Measurements from ENCODE around the gene OR2M3. TPM values are rescaled to one million over a fixed set of nuclear protein-coding genes. Genes with fewer than 3 reads are reported as not detected.

The OR2M3 gene, protein sequence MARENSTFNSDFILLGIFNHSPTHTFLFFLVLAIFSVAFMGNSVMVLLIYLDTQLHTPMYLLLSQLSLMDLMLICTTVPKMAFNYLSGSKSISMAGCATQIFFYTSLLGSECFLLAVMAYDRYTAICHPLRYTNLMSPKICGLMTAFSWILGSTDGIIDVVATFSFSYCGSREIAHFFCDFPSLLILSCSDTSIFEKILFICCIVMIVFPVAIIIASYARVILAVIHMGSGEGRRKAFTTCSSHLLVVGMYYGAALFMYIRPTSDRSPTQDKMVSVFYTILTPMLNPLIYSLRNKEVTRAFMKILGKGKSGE
- not detected in 2 replicates for total RNA-seq

DNA sequence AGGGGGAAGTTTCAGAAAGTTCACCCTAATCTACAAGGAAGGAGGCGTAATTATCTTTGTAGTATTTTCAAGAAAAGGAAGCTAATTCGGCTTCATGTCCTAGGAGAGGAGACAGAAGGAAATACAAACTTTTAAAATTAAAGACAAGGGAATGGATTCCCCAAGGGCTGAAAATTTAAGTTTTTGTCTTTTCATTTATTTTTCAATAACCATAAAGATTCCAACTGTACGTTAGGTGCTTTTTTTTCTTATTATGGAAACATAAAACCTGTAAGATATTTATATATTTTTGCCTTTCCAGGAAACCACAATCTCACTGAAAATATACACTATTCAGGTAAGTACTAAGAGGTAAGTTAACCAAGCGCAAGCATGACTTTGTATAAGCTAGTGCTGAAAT is at the start of gene OR2M3:
TSS of gene OR2M3 (plus strand) at position 301 of the 400 bp plus-strand sequence. CDS start 5,803 bp downstream, outside the sequence.
- no peaks in the 10 kb centered on the region for H3K27me3 Mint-ChIP-seq (ENCODE audit: insufficient read depth)
- no peak for DNase-seq (ENCODE audit: low spot score)
- no peaks in the 10 kb centered on the region for H3K4me1 Mint-ChIP-seq (ENCODE audit: low read depth)
- no peak within 1 kb of the TSS for H3K4me3 Mint-ChIP-seq
- no peaks in the 10 kb centered on the region for H3K36me3 Mint-ChIP-seq (ENCODE audit: low read depth)
- peaks cover 7% of the 10 kb centered on the region for H3K9me3 Mint-ChIP-seq
- no peak within 1 kb of the TSS for H3K27ac Mint-ChIP-seq
- intact Hi-C loops (cut with micrococcal nuclease), result no loop called here

DNA sequence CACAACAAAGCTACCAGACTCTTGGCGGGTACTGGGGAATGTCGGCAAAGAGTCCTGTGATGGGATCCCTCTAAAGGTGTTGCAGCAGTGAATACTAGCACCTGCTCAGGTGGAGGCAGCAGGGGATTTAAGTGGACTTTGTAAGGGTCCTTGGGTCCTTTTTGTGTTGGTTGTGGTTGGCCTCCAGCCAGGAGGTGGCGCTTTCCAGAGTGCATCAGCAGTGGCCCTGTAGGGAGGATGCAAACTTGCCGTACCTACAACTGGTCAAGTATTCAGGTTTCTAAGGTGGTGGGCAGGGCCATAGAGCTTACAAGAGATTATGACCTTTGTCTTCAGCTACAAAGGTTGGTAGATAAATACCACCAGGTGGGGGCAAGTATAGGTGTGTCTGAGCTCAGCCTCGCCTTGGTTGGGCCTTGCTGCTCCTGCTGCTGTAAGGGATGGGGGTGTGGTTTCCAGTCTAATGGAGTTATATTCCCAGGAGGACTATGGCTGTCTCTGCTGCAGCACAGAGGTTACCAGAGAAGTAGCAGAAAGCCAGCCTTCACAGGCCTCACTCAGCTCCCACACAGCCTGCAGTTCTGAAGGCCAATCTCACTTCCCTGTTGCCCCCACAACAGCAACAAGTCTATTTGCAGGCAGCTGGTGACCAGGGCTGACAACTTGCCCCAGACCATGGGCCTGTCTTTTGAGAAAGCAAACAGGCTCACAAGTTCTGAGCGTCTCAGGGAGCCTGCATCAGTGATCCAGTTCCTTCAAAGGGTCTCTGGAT is 44.8 kb upstream of the OR2M3 start:
- H3K27ac Mint-ChIP-seq, result no peak overlapping the region
- H3K4me3 Mint-ChIP-seq, result no peak overlapping the region
- intact Hi-C loops (cut with micrococcal nuclease), result no loop called here
- no peaks in the 10 kb centered on the region for H3K36me3 Mint-ChIP-seq (ENCODE audit: low read depth)
- no peak for DNase-seq (ENCODE audit: low spot score)
- H3K9me3 Mint-ChIP-seq, result peaks cover 11% of the 10 kb centered on the region
- H3K27me3 Mint-ChIP-seq (ENCODE audit: insufficient read depth), result no peaks in the 10 kb centered on the region
- H3K4me1 Mint-ChIP-seq (ENCODE audit: low read depth), result no peaks in the 10 kb centered on the region

DNA sequence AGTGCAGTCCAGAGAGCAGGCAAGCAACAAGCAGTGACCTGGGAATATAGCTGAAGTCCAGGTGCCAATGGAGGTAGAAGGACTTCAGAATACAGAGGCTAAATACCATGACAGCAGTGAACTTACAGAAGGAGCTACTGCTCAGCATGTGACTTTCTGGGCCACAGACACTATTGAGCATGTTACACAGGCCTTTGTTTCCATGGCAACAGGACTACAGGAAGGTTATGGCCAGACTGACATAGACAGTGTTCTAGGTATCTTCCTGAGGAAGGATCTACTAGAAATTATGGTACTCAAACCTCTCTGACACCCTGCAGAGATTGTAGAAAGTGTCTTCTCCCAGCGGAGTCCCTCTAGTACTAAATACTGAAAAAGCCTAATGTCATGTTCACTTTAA is 41.1 kb upstream of the OR2M3 start:
- intact Hi-C loops (cut with micrococcal nuclease), result no loop called here
- Mint-ChIP-seq H3K4me1 (ENCODE audit: low read depth) (no peaks in the 10 kb centered on the region), H3K27ac (no peak overlapping the region), H3K36me3 (ENCODE audit: low read depth) (no peaks in the 10 kb centered on the region), H3K27me3 (ENCODE audit: insufficient read depth) (no peaks in the 10 kb centered on the region), H3K4me3 (no peak overlapping the region), H3K9me3 (no peaks in the 10 kb centered on the region)
- no peak for DNase-seq (ENCODE audit: low spot score)

DNA sequence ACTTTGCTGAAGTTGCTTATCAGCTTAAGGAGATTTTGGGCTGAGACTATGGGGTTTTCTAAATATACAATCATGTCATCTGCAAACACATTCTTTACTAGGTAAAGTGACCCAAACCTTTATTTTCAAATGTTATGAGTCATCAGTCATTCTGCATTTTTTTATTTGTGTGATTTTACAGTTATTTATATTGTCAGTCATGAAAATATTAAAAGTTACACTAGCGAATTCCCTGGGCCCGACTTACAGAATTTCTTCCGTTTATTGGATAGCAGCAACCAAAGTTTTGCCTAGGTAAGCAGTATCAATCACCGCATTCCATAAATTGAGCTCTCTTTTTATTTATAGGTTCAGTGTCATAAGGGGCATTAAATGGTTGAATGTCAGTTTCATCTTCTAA is 38.3 kb upstream of the OR2M3 start:
- intact Hi-C loops (cut with micrococcal nuclease), result no loop called here
- Mint-ChIP-seq H3K4me1 (ENCODE audit: low read depth) (no peaks in the 10 kb centered on the region), H3K27me3 (ENCODE audit: insufficient read depth) (no peaks in the 10 kb centered on the region), H3K27ac (no peak overlapping the region), H3K9me3 (no peaks in the 10 kb centered on the region), H3K4me3 (no peak overlapping the region), H3K36me3 (ENCODE audit: low read depth) (no peaks in the 10 kb centered on the region)
- no peak for DNase-seq (ENCODE audit: low spot score)

DNA sequence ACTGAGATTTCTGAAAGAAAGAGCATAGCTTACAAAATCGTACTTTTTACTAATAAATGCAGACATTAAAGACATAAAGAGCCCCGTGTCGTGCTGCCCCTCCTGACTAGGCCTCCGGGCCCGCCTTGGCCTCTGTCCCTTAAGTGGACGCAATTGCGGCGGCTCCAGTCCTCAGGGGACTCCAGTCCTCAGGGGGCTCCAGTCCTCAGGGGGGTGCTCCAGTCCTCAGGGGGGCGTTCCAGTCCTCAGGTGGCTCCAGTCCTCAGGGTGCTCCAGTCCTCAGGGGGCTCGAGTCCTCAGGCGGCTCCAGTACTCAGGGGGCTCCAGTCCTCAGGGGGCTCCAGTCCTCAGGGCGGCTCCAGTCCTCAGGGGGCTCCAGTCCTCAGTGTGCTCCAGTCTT is 33.0 kb upstream of the OR2M3 start:
- Mint-ChIP-seq H3K36me3 (ENCODE audit: low read depth) (no peaks in the 10 kb centered on the region), H3K4me3 (no peak overlapping the region), H3K9me3 (no peaks in the 10 kb centered on the region)

DNA sequence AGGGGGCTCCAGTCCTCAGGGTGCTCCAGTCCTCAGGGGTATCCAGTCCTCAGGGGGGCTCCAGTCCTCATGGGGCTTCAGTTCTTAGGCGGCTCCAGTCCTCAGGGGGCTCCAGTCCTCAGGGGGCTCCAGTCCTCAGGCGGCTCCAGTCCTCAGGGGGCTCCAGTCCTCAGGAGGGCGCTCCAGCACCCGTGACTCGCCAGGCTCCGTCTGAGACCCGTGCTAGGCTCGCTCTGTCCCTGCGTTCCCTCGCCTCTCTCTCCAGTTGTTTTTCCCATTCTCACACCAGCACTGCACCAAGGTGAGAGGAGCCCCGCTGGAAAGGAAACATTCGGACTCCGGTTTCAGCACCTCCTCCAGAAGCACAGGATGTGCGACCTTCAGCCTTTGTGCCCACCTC is 31.9 kb upstream of the OR2M3 start:
- Mint-ChIP-seq H3K36me3 (ENCODE audit: low read depth) (no peaks in the 10 kb centered on the region), H3K27me3 (ENCODE audit: insufficient read depth) (no peaks in the 10 kb centered on the region)
- intact Hi-C loops (cut with micrococcal nuclease), result no loop called here

More for the DNA sequence above, 33.0 kb upstream of the OR2M3 start:
- intact Hi-C loops (cut with micrococcal nuclease), result no loop called here
- no peak for DNase-seq (ENCODE audit: low spot score)
- Mint-ChIP-seq H3K4me1 (ENCODE audit: low read depth) (no peaks in the 10 kb centered on the region), H3K27ac (no peak overlapping the region), H3K27me3 (ENCODE audit: insufficient read depth) (no peaks in the 10 kb centered on the region)

DNA sequence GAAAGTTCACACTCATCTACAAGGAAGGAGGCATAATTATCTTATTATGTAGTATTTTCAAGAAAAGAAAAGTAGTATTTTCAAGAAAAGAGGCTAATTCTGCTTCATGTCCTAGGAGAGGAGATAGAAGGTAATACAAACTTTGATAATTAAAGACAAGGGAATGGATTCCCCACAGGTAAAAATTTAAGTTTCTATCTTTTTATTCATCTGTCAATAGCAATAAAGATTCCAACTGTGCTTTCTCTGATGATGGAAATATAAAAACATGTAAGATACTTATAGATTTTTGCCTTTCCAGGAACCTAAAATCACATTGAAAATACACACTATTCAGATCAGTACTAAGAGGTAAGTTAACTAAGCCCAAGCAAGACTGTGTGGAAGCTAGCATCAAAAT is 22.5 kb upstream of the OR2M3 start, which contains the start of gene OR2M2:
TSS of gene OR2M2 (plus strand) at position 301 of the 400 bp plus-strand sequence. CDS start 5,165 bp downstream, outside the sequence.
- DNase-seq (ENCODE audit: low spot score), result no peak
- no peak within 1 kb of the TSS for H3K4me3 Mint-ChIP-seq
- H3K9me3 Mint-ChIP-seq, result no peaks in the 10 kb centered on the region
- intact Hi-C loops (cut with micrococcal nuclease), result no loop called here
- H3K27ac Mint-ChIP-seq, result no peak within 1 kb of the TSS
- no peaks in the 10 kb centered on the region for H3K36me3 Mint-ChIP-seq (ENCODE audit: low read depth)
- H3K4me1 Mint-ChIP-seq (ENCODE audit: low read depth), result no peaks in the 10 kb centered on the region
- H3K27me3 Mint-ChIP-seq (ENCODE audit: insufficient read depth), result no peaks in the 10 kb centered on the region

More for the DNA sequence above, 31.9 kb upstream of the OR2M3 start:
- no peak overlapping the region for H3K4me3 Mint-ChIP-seq
- H3K9me3 Mint-ChIP-seq, result no peaks in the 10 kb centered on the region
- H3K4me1 Mint-ChIP-seq (ENCODE audit: low read depth), result no peaks in the 10 kb centered on the region
- H3K27ac Mint-ChIP-seq, result no peak overlapping the region
- no peak for DNase-seq (ENCODE audit: low spot score)

DNA sequence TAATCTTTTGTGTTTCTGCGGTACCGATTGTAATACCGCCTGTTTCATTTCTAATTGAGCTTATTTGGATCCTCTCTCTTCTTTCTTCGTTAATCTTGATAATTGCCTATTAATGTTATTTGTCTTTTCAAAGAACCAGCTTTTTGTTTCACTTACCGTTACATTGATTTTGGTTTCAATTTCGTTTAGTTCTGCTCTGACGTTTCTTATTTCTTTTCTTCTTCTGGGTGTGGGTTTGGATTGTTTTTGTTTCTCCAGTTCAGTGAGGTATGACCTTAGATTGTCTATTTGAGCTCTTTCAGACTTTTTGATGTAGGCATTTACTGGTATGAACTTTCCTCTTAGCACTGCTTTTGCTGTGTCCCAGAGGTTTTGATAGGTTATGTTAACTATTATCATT is 13.1 kb upstream of the OR2M3 start:
- Mint-ChIP-seq H3K27ac (no peak overlapping the region), H3K9me3 (peaks cover 4% of the 10 kb centered on the region), H3K27me3 (ENCODE audit: insufficient read depth) (no peaks in the 10 kb centered on the region), H3K4me3 (no peak overlapping the region), H3K36me3 (ENCODE audit: low read depth) (no peaks in the 10 kb centered on the region), H3K4me1 (ENCODE audit: low read depth) (no peaks in the 10 kb centered on the region)
- no peak for DNase-seq (ENCODE audit: low spot score)
- intact Hi-C loops (cut with micrococcal nuclease), result no loop called here

DNA sequence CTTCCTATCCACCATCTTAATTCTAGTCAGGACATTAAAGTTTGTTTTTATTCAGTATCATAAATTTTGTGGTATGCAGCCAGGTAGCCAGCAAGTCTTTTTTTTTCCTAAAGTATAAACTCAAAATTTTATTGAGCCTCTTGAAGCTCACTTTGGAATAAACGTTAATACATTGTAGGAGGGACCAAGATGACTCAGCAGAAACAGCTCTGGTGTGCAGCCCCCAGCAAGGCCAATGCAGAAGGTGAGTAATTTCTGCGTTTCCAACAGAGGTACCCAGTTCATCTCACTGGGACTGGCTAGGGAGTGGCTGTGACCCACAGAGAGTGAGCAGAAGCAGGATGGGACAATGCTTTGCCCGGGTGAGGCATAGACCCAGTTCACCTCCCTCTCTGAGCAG is 9.7 kb upstream of the OR2M3 start:
- Mint-ChIP-seq H3K9me3 (peaks cover 9% of the 10 kb centered on the region), H3K27me3 (ENCODE audit: insufficient read depth) (no peaks in the 10 kb centered on the region), H3K36me3 (ENCODE audit: low read depth) (no peaks in the 10 kb centered on the region), H3K4me3 (no peak overlapping the region), H3K27ac (no peak overlapping the region), H3K4me1 (ENCODE audit: low read depth) (no peaks in the 10 kb centered on the region)
- intact Hi-C loops (cut with micrococcal nuclease), result no loop called here
- DNase-seq (ENCODE audit: low spot score), result no peak

DNA sequence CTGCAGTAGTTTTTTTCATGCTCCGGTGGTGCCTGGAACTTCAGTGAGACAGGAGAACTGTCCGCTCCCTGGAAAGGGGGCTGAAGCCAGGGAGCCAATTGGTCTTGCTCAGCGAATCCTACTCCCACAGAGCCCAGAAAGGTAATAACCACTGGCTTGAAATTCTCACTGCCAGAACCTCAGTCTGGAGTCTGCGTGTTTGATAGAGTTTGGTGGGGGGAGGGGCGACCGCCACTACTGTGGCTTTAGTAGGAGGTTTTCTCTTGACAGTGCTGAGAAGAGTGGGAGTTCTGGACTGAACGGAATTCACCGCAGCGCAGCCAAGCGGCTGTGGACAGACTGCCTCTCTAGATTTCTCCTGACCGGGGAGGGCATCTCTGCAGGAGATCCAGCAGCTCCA is 8.0 kb upstream of the OR2M3 start:
- Mint-ChIP-seq H3K4me1 (ENCODE audit: low read depth) (no peaks in the 10 kb centered on the region), H3K4me3 (no peak overlapping the region), H3K9me3 (peaks cover 11% of the 10 kb centered on the region), H3K36me3 (ENCODE audit: low read depth) (no peaks in the 10 kb centered on the region), H3K27me3 (ENCODE audit: insufficient read depth) (no peaks in the 10 kb centered on the region), H3K27ac (no peak overlapping the region)
- intact Hi-C loops (cut with micrococcal nuclease), result no loop called here
- no peak for DNase-seq (ENCODE audit: low spot score)

DNA sequence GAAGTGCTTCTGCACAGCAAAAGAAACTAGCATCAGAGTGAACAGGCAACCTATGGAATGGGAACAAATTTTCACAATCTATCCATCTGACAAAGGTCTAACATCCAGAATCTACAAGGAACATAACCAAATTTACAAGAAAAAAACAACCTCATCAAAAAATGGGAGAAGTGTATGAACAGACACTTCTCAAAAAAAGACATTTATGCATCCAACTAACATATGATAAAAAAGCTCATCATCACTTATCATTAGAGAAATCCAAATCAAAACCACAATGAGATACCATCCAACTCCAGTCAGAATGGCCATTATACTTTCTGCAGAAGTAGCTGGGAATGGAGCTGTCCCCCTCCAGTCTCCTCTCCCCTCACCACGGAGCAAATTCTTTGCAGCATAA is 2.9 kb upstream of the OR2M3 start:
- intact Hi-C loops (cut with micrococcal nuclease), result no loop called here
- H3K27me3 Mint-ChIP-seq (ENCODE audit: insufficient read depth), result no peaks in the 10 kb centered on the region
- H3K4me3 Mint-ChIP-seq, result no peak overlapping the region
- no peaks in the 10 kb centered on the region for H3K36me3 Mint-ChIP-seq (ENCODE audit: low read depth)
- H3K27ac Mint-ChIP-seq, result no peak overlapping the region
- H3K4me1 Mint-ChIP-seq (ENCODE audit: low read depth), result no peaks in the 10 kb centered on the region
- H3K9me3 Mint-ChIP-seq, result peaks cover 13% of the 10 kb centered on the region
- no peak for DNase-seq (ENCODE audit: low spot score)

DNA sequence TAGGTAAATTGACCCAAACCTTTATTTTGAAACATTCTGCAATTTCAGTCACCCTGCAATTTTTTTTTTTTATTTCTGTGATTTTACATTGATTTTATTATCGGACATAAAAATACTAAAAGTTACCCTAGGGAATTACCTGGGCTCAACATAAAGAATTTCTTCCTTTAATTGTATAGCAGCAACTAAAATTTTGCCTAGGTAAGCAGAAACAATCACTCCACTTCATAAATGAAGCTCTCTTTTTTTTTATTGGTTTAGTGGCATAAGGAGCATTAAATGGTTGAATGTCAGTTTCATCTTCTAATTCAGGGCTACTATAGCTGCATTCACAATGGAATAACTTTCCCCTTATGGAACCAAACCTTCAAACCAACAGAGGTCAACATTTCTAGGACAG is 18.8 kb downstream of the OR2M3 start:
- no peaks in the 10 kb centered on the region for H3K36me3 Mint-ChIP-seq (ENCODE audit: low read depth)
- intact Hi-C loops (cut with micrococcal nuclease), result no loop called here
- no peak overlapping the region for H3K4me3 Mint-ChIP-seq
- H3K4me1 Mint-ChIP-seq (ENCODE audit: low read depth), result no peaks in the 10 kb centered on the region
- H3K27me3 Mint-ChIP-seq (ENCODE audit: insufficient read depth), result no peaks in the 10 kb centered on the region
- no peaks in the 10 kb centered on the region for H3K9me3 Mint-ChIP-seq
- no peak overlapping the region for H3K27ac Mint-ChIP-seq
- DNase-seq (ENCODE audit: low spot score), result no peak

DNA sequence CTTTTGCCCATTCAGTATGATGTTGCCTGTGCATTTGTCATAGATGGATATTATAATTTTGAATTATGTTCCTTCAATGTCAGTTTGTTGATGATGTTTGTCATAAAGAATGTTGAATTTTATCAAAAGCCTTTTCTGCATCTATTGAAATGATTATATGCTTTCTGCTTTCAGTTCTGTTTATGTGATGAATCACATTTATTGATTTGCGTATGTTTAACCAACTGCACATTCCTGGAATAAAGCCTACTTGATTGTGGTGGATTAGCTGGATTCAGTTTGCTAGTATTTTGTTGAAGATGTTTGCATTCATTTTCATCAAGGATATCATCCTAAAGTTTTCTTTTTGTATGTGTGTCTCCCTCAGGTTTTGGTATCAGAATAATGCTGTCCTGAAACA is 28.5 kb downstream of the OR2M3 start:
- no peaks in the 10 kb centered on the region for H3K27me3 Mint-ChIP-seq (ENCODE audit: insufficient read depth)
- H3K4me3 Mint-ChIP-seq, result no peak overlapping the region
- H3K36me3 Mint-ChIP-seq (ENCODE audit: low read depth), result no peaks in the 10 kb centered on the region
- no peaks in the 10 kb centered on the region for H3K4me1 Mint-ChIP-seq (ENCODE audit: low read depth)
- no peak overlapping the region for H3K27ac Mint-ChIP-seq
- H3K9me3 Mint-ChIP-seq, result no peaks in the 10 kb centered on the region
- no peak for DNase-seq (ENCODE audit: low spot score)
- intact Hi-C loops (cut with micrococcal nuclease), result no loop called here

Measured in activated T-helper 1 cell treated with anti-CD3 and anti-CD28 coated beads, Interleukin-12 subunit alpha, Interleukin-12 subunit beta, Interleukin-2, Interleukin-4 antibody, amounts not matched to agents 30 ng/mL and 10 ng/mL and 1 ng/mL, durations not matched to agents 14 hours and 24 hours and 36 hours (primary cell).